HG02884 (cell line): Measurements from ENCODE around the gene SLC26A11.

Experiments used
- ATAC-seq: cut with Tn5 transposase; IDR thresholded peaks from one replicate; pipeline ENCODE4 v1.9.1; 2021; ENCODE audit warnings: mild to moderate bottlenecking, moderate library complexity; ENCODE audit not compliant: unreplicated experiment

Gene SLC26A11

DNA sequence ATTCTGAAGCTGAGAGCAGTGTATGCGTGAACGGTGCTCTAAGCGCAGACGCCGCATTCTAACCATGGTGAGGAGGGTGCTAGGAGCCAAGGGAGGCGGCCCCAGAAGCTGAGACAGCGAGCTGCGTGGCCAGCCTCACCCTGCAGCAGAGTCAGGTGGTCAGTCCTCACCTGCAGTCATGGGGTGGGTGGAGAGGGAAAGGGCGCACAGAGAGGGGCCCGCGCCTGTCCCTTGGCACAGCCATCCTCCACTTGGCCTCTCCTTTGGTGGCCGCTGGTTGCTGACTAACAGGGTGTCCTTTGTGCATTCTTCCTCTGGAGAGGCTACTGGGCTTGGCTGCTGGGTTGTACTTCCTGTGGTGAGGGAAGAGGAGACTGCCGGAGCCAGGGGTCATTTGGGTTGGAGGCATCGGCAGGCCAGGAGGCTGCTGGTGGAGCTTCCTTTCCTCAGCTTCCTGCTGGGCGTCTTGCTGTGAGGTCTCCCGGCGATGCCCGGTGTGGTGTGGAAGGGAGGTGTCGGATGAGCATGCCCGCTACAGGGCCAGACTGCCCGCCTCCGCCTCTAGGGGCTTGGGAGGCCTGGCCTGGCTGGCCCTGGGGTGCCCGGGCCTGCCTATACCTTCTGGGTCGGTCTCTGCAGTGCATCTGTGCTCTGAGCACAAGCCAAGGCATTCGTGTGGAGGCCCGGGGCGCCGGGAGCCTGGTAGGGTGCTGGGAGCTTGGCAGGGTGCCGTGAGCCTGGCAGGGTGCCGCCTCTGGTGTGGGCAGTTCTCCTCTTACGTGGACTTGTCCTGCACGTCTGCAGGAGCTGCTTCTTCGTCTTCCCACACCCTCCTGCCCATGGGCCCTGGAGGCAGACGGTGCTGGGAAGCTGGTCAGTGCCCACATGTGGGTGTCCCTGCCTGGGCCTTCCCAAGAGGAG lies 57.8 kb downstream of the SLC26A11 start:
- no peak for ATAC-seq

DNA sequence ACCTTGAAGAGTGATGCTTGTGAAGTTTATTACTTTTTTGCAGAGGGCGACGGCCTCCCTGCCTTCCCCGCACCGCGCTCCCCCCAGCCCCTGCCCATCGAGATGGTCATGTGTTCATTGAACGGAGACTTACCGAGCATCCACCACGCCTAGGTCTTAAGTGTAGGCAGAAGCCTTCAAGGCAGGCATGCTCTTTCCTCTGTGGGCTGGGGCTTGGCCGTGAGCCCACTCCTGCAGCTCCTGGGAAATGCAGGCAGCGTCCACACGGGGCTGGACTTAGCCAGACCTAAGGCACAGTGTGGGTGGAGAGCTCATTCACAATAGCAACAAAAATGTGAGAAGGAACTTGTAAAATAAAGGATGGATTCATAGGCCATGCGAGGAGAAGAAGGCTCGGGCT lies 59.7 kb downstream of the SLC26A11 start:
- no peak for ATAC-seq

DNA sequence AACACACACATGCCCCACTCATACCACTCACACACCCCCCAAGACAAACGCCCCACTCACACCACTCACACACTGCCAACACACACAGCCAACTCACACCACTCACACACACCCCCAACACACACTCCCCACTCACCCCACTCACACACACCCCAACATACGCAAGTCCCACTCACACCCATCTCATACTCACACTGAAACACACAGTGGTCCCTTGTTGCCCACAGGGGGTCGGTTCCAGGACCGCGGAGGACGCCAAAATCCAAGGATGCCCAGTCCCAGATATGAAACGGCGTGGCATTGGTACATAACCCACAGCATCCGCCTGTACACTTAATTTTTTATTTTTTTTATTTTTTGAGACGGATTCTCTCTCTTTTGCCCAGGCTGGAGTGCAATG lies 61.3 kb downstream of the SLC26A11 start:
- ATAC-seq = no peak

- ATAC-seq = no peak
Observed at GRCh38 chr17:80283116-80283852, 63.1 kb downstream of the SLC26A11 start.

DNA sequence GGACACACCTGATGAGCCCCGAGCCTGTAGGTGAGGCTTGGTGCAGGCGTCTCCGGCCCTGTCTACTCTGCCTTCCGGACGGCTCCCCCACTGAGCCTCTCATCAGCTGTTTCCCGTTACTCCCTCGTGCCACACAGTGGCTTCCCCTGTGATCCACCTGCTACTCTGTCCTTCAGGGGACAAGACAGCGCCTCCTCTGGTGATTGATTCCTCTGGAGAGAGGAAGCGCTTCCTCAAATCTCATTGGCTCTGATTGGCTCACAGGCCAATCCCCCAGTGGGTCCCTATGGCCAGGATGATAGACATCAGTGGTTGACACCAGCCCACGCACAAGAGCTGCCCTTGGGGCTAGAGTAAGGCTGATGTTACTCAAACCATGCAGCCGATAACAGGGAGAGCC lies 64.4 kb downstream of the SLC26A11 start:
- ATAC-seq = no peak

DNA sequence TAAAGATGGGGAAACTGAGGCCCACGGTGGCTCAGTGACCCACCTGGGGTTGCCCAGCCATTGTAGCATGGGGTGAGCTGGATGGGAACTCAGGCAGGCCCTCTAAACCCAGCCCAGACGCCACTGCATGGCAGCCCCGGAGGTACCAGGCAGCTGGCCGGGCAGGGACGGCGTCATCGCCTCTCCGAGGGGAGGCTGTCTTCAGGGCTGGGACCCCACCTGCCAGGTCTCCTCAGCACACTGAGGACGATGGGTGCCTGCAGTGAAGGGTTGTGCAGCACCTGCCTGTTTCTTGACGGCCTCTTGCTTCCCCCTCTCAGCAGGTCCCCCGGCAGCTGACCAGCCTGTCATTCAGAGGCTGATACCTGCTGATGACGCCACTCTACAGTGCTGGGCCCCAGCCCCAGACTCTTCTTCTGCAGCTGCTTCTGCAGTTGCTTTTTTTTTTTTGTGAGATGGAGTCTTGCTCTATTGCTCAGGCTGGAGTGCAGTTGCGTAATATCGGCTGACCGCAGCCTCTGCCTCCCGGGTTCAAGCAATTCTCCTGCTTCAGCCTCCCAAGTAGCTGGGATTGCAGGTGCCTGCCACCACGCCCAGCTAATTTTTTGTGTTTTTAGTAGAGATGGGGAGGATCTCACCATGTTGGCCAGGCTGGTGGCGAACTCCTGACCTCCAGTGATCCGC lies 65.2 kb downstream of the SLC26A11 start:
- no peak for ATAC-seq

GRCh38 chr17:80286638-80286960 lies 66.4 kb downstream of the SLC26A11 start:
- no peak for ATAC-seq

DNA sequence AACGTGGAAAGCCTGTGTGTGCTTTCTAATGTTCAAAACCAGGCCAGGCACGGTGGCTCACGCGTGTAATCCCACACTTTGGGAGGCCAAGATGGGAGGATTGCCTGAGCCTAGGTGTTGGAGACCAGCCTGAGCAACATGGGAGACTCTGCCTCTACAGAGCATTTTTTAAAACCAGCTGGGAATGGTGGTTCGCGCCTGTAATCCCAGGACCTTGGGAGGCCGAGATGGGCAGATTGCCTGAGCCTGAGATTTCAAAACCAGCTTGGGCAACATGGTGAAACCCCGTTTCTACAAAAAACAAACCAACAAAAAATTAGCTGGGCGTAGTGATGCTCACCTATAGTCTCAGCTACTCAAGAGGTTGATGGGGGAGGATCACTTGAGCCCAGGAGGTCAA lies 66.8 kb downstream of the SLC26A11 start:
- no peak for ATAC-seq

DNA sequence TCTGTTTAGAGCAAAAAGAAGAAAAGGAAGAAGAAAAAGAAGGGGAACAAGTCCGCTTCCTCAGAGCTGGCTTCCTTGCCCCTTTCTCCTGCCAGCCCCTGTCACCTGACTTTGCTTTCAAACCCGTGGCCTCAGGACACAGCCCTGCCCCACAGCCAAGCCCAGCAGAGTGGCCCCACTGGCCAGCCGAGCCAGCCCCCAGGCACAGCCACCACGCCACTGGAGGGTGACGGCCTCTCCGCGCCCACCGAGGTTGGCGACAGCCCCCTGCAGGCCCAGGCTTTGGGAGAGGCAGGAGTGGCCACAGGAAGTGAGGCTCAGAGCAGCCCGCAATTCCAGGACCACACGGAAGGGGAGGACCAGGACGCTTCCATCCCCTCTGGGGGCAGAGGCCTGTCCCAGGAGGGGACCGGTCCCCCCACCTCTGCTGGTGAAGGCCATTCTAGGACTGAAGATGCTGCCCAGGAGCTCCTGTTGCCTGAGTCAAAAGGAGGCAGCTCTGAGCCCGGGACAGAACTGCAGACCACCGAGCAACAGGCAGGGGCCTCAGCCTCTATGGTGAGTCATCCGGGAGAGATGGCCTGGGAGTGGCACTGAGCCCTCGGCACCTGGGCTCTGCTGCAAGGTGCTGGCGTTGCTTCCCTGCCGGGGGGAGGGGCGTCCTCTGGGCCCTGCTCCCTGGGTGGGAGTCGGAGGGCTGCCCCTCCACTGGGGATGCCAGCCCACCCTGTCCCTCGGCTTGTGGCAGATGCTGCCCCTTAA lies 67.8 kb downstream of the SLC26A11 start:
- ATAC-seq = no peak

DNA sequence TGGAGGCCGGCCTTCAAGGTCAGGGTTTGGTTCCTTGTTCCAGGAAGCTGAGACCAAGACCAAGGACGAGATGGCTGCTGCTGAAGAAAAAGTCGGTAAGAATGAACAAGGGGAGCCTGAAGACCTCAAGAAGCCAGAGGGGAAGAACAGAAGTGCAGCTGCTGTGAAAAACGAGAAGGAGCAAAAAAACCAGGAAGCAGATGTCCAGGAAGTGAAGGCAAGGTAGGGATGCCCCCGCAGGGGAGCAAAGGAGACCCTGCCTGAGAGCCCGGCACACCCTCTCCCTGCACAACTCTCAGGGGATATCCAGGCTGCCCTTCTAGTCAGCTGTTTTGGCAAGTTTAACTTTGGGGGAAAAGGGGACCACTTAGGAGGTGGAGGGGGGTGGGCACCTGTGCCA lies 69.4 kb downstream of the SLC26A11 start:
- ATAC-seq = no peak

DNA sequence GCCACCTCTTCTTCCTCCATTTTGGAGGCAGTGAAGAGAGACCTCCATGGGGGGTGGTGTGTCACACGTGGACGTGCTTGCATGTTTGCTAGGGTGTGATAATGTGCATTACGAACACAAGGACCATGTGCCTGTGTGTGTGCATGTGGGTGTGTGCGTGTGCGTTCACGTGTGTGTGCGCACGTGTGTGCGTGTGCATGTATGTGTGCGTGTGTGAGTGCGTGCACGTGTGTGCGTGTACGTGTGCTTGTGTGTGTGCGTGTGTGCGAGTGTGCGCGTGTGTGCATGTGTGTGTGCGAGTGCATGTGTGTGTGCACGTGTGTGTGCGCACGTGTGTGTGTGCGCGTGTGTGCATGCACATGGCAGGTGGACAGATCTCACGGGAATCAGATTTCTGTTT lies 69.9 kb downstream of the SLC26A11 start:
- no peak for ATAC-seq

- no peak for ATAC-seq
Observed at GRCh38 chr17:80291260-80291659, 71.0 kb downstream of the SLC26A11 start.

DNA sequence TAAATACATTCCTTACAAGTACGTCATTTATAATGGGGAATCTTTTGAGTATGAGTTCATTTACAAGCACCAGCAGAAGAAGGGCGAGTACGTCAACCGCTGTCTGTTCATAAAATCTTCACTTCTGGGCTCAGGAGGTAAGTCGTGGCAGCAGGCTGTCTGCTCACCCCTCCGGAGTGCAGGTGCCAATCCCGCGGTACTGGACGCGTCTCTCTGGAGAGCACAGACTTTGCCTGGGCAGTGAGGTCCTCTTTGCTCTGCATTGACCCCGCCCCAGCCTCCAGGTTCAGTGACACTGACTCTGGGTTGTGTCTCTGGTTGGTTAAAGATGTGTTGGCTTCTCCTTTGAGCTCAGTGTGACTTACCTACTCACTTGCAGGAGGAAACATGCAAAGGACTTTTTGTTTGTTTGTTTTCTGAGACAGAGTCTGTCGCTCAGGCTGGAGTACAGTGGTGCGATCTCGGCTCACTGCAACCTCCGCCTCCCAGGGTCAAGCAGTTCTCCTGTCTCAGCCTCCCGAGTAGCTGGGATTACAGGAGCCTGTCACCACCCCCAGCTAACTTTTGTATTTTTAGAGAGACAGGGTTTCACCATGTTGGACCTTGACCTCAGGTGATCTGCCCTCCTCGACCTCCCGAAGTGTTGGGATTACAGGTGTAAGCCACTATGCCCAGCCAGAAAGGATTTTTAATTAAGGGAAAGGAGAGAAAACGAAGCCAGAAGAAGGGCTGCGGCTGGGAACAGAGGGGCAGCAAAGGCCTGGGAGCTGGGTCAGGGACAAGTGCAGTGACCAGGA lies 71.7 kb downstream of the SLC26A11 start:
- ATAC-seq = no peak

DNA sequence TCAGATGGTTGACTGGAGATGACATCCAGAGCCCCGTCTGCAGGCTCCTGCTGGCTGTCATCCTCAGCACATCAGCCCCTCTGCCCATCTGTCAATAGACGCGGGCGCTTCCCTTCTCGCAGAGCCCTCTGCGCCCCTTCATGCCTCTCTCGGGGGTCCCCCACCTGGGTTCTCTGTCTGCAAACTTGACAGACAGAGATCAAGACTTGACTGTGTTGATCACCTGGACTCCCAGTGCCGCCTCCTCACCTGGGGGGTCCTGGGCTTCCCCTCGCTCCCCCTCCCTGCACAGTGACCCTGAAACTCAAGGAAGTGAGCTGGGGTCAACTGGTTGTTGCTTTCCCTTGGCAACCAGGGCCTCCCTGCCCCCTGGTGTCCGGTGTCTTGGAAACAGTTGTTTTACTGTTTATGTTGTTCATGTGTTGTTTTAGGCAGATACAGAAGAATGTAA lies 72.3 kb downstream of the SLC26A11 start:
- ATAC-seq = no peak

DNA sequence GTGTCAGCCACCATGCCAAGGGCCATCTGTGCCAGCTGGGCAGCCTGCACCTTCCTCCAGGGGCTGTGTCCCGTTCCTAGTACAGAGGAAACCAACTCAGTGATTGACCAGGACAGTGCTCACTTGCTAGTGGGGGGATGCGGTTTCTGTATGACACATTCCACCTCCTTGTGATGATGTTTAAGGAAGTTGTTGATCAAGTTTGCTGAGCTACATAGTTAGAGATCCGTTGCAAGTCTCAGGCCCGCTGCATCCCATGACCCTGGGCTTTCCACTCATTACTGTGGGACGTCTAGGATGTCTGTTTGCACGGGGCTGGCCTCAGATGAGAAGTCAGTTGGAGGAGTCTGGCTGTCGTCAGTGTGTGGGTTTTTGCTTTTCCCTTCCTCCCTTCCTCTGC lies 74.0 kb downstream of the SLC26A11 start:
- no peak for ATAC-seq

- ATAC-seq = no peak
Observed at GRCh38 chr17:80294653-80295052, 74.4 kb downstream of the SLC26A11 start.

DNA sequence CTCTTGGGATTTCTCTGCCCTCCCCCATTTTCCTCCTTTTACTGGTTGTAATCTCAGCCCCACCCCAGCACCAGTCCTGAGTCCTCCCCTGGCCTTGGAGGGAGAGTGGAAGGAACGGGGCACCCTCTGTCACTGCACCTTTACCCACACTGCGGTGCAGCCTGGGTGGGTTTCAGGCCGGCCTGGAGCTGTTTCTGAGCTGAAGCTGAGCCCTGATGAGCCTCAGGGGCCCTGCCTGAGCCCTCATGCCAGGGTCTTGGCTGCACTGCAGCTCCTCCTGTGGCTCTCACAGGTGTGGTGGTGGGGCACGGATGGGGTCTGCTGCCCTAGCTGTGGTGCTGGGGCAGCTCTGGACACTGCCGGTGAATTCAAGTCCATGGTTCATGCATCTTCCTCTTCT lies 74.9 kb downstream of the SLC26A11 start:
- ATAC-seq = no peak

DNA sequence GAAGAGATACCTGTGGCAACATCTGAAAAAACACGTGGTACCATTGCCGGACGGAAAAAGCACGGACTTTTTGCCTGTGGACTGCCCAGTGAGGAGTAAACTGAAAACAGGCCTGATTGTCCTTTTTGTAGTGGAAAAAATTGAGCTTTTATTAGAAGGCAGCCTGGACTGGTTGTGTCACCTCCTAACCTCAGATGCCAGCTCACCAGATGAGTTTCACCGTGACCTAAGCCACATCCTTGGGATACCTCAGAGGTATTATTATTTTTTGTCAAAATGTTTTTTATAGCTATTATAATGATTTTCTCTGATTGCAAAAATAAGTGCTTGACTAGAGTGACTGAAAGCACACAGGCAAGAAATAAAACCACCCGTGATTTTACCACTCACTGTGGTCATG lies 75.3 kb downstream of the SLC26A11 start:
- ATAC-seq = no peak

DNA sequence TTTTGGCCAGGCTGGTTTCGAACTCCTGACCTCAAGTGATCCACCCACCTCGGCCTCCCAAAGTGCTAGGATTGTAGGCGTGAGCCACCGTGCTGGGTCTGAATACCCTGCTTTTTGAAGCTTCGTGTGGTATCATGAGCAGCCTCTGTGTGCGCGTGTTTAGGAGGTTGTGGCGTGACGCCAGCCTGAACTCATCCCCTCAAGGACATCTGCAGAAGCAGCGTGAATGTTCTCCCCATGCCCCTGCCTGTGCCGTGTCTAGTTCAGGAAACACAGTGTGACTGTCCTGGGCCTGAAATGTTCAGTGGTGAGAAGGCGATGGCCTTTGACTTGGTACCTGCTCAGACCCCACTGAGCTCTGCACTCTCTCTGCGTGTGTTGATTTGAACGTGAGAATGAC lies 76.0 kb downstream of the SLC26A11 start:
- no peak for ATAC-seq

- ATAC-seq = no peak
Observed at GRCh38 chr17:80297996-80298560, 77.9 kb downstream of the SLC26A11 start.
